IMR-90 (cell line): Measurements from ENCODE around the gene OSBPL3.

Experiments
- MAZ ChIP-seq: IDR thresholded peaks from 2 replicates; pipeline ENCODE4 v1.6.1; 2012; ENCODE audit warnings: low read depth, mild to moderate bottlenecking, low read length, improper control_type of control experiment, moderate library complexity, borderline replicate concordance
- NFE2L2 ChIP-seq: fragments of 150-350 bp; IDR thresholded peaks from 2 replicates; pipeline ENCODE4 v1.6.1; 2016; ENCODE audit warnings: low read depth, mild to moderate bottlenecking, low read length
- POLR2A ChIP-seq: IDR thresholded peaks from 2 replicates; pipeline ENCODE4 v1.6.1; 2012; ENCODE audit warnings: mild to moderate bottlenecking, low read depth, low read length
- TF ChIP-seq, protein P1 (sequence below): fragments of 150-350 bp; IDR thresholded peaks from 2 replicates; pipeline ENCODE4 v1.6.1; 2016; ENCODE audit warnings: low read depth, mild to moderate bottlenecking, low read length, moderate library complexity, borderline replicate concordance

DNA sequence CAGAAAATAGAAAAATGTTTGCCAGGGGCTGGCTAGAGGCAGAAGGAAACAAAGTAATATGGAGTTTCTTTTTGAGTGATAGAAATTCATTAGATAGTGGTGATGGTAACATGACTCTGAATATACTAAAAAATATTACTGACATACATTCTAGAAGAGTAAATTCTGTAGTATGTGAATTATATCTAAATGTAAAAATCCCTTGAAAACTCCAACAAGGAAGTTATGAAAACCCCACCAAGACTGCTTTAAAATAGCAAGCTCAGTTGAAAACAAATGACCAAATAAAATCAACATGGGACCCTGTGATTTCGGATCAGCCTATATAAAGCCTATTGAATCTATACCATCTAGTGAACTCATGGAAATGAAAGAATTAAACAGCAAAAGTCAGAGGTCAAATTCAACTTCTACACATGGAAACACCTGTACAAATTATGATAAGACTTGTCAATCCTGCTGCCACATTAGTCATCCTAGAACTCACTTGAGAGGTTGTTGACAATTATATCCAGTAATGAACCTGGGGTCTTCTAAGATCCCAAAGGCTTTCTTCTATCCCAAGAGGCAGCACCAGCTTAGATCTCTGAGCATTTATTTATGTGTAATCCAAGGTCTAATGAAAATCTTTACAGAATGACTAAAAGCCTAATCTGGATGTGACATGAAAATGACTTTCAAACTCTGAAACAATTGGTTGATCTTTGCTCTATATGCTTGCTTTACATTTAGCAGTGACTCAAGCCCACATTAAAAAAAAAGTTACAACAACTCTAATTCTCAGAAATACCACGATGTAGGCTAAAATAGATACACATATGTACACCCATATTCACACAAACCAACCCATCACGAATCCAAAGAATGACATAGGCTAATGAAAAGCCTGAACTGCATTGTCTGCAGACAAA is 59.3 kb downstream of the OSBPL3 start:
- no peak for TF ChIP-seq POLR2A
- TF ChIP-seq, protein P1, sequence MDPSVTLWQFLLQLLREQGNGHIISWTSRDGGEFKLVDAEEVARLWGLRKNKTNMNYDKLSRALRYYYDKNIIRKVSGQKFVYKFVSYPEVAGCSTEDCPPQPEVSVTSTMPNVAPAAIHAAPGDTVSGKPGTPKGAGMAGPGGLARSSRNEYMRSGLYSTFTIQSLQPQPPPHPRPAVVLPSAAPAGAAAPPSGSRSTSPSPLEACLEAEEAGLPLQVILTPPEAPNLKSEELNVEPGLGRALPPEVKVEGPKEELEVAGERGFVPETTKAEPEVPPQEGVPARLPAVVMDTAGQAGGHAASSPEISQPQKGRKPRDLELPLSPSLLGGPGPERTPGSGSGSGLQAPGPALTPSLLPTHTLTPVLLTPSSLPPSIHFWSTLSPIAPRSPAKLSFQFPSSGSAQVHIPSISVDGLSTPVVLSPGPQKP: no peak
- no peak for TF ChIP-seq MAZ
- TF ChIP-seq NFE2L2: no peak
